HepG2 (cell line): Measurements from ENCODE around the gene TNFSF12. TPM values are rescaled to one million over a fixed set of nuclear protein-coding genes. Genes with fewer than 3 reads are reported as not detected.

ENCODE experiments used
- KLF9 ChIP-seq: IDR thresholded peaks from 2 replicates; pipeline ENCODE4 v1.6.1; 2016; ENCODE audit warnings: low read depth
- MTA1 ChIP-seq: sonication (generic); formaldehyde crosslinking; IDR thresholded peaks from 2 replicates; pipeline ENCODE4 v1.4.0; 2020; ENCODE audit warnings: missing genetic modification reagents, mild to moderate bottlenecking, borderline replicate concordance
- REXO4 ChIP-seq: sonication (generic); formaldehyde crosslinking; IDR thresholded peaks from 2 replicates; pipeline ENCODE4 v1.8.0; 2022; ENCODE audit warnings: missing genetic modification reagents, mild to moderate bottlenecking, borderline replicate concordance
- SKI ChIP-seq: fragments of 450-650 bp; IDR thresholded peaks from one replicate; pipeline ENCODE4 v1.6.1; 2018; ENCODE audit warnings: mild to moderate bottlenecking; ENCODE audit not compliant: partially characterized antibody
- TCF12 ChIP-seq, 2 experiments: fragments of 450-650 bp in 1 of 2; sonication (generic) in 1 of 2; formaldehyde crosslinking in 1 of 2; IDR thresholded peaks; 2 replicates each; pipeline versions ENCODE4 v1.6.1 to v1.8.0; 2017 to 2022; ENCODE audit warnings: antibody characterized with exemption in 1 of 2, mild to moderate bottlenecking in 1 of 2, missing genetic modification reagents in 1 of 2, moderate library complexity in 1 of 2
- ZBTB20 ChIP-seq: sonication (generic); formaldehyde crosslinking; IDR thresholded peaks from 2 replicates; pipeline ENCODE4 v1.8.1; 2023; ENCODE audit warnings: missing genetic modification reagents, low read depth, mild to moderate bottlenecking, borderline replicate concordance
- ZC3H4 ChIP-seq: sonication (generic); formaldehyde crosslinking; IDR thresholded peaks from 2 replicates; pipeline ENCODE4 v1.4.0; 2020; ENCODE audit warnings: missing genetic modification reagents, borderline replicate concordance
- ZFP36L1 ChIP-seq: sonication (generic); formaldehyde crosslinking; IDR thresholded peaks from 2 replicates; pipeline ENCODE4 v1.8.0; 2022; ENCODE audit warnings: mild to moderate bottlenecking, missing genetic modification reagents, moderate library complexity
- polyA plus RNA-seq, 8 experiments: library from polyadenylated mRNA; depleted of rRNA in 3 of 8; stranded (reverse) in 7 of 8; unstranded in 1 of 8; fragments of >200 nt; fragmentation: Illumina TruSeq in 4 of 8; extraction: Trizol in 4 of 8; gene quantifications; 2 replicates each; pipeline versions ENCODE4 v1.2.1 to v1.2.3, GENCODE V29; 2011 to 2016; ENCODE audit warnings: low read depth in 4 of 8, missing spikeins in 1 of 8, mixed read lengths in 1 of 8; ENCODE audit not compliant: insufficient read depth in 1 of 8
- total RNA-seq, 5 experiments: library from RNA; depleted of rRNA; stranded (reverse); fragments of >200 nt; fragmentation: Illumina TruSeq; extraction: Trizol; gene quantifications; 2 replicates each; pipeline ENCODE4 v1.2.3, GENCODE V29; 2016; ENCODE audit warnings: low read depth in 1 of 5
- TF ChIP-seq, protein P1 (sequence below): sonication (generic); formaldehyde crosslinking; IDR thresholded peaks from 2 replicates; pipeline ENCODE4 v1.8.0; 2022; ENCODE audit warnings: low read depth, missing genetic modification reagents
- TF ChIP-seq, protein P2 (sequence below): sonication (generic); formaldehyde crosslinking; IDR thresholded peaks from 2 replicates; pipeline ENCODE4 v1.4.0; 2020; ENCODE audit warnings: low read depth, missing genetic modification reagents
- TF ChIP-seq, protein P3 (sequence below): sonication (generic); formaldehyde crosslinking; IDR thresholded peaks from 2 replicates; pipeline ENCODE4 v1.4.0; 2020; ENCODE audit warnings: mild to moderate bottlenecking, missing genetic modification reagents
- TF ChIP-seq, protein P4 (sequence below): sonication (generic); formaldehyde crosslinking; IDR thresholded peaks from 2 replicates; pipeline ENCODE4 v1.5.0; 2020; ENCODE audit warnings: missing genetic modification reagents

TNFSF12 gene
- total and polyA plus RNA-seq, 2 of the 13 experiments (the other 11 are each of a cell fraction or from before 2014, with no cell fraction given) = 0.93 to 7.2 TPM

DNA sequence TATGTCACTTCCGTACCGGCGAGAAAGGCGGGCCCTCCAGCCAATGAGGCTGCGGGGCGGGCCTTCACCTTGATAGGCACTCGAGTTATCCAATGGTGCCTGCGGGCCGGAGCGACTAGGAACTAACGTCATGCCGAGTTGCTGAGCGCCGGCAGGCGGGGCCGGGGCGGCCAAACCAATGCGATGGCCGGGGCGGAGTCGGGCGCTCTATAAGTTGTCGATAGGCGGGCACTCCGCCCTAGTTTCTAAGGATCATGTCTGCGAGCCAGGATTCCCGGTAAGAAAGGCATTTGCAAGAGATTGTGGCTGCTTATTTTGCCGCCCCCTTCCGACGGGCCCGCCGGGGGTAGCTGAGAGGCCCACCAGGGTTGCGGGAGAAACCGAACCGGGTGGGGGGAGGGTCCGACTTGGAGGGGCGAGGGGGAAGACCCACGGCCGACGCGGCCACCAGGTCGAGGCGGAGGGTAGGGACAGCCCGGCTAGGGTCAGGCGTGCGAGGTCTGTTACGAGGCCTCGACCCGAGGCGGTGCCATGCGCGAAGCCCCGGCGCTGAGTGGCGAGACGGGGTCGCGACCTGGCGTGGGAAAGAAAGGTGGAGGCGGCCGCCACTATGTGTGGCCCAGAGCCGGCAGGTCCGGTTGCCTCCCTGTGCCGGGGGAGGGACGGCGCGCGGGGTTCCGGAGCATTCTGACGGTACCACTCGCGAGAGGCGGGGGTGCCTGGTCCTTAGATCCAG lies 23.9 kb downstream of the TNFSF12 start (continued):
- TF ChIP-seq, protein P1, sequence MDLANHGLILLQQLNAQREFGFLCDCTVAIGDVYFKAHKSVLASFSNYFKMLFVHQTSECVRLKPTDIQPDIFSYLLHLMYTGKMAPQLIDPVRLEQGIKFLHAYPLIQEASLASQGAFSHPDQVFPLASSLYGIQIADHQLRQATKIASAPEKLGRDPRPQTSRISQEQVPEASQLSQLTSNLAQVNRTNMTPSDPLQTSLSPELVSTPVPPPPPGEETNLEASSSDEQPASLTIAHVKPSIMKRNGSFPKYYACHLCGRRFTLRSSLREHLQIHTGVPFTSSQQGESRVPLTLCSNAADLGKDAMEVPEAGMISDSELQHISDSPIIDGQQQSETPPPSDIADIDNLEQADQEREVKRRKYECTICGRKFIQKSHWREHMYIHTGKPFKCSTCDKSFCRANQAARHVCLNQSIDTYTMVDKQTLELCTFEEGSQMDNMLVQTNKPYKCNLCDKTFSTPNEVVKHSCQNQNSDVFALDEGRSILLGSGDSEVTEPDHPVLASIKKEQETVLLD = peak; percentile 43
- TF ChIP-seq SKI (no peak), REXO4 (CRISPR knock-in tag) (no peak), TCF12 (IDR thresholded peaks at IDR 0.05) (no peak), TCF12 (CRISPR knock-in tag; IDR thresholded peaks at IDR 0.05) (peak; percentile 84), ZBTB20 (CRISPR knock-in tag) (no peak), KLF9 (0 out of 2 replicates have a peak, but pooled peaks have one; percentile 41), ZFP36L1 (CRISPR knock-in tag) (no peak), MTA1 (no peak), ZC3H4 (CRISPR knock-in tag) (no peak)
- TF ChIP-seq, protein P2, sequence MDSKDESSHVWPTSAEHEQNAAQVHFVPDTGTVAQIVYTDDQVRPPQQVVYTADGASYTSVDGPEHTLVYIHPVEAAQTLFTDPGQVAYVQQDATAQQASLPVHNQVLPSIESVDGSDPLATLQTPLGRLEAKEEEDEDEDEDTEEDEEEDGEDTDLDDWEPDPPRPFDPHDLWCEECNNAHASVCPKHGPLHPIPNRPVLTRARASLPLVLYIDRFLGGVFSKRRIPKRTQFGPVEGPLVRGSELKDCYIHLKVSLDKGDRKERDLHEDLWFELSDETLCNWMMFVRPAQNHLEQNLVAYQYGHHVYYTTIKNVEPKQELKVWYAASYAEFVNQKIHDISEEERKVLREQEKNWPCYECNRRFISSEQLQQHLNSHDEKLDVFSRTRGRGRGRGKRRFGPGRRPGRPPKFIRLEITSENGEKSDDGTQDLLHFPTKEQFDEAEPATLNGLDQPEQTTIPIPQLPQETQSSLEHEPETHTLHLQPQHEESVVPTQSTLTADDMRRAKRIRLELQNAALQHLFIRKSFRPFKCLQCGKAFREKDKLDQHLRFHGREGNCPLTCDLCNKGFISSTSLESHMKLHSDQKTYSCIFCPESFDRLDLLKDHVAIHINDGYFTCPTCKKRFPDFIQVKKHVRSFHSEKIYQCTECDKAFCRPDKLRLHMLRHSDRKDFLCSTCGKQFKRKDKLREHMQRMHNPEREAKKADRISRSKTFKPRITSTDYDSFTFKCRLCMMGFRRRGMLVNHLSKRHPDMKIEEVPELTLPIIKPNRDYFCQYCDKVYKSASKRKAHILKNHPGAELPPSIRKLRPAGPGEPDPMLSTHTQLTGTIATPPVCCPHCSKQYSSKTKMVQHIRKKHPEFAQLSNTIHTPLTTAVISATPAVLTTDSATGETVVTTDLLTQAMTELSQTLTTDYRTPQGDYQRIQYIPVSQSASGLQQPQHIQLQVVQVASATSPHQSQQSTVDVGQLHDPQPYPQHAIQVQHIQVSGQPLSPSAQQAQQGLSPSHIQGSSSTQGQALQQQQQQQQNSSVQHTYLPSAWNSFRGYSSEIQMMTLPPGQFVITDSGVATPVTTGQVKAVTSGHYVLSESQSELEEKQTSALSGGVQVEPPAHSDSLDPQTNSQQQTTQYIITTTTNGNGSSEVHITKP = no peak; the same call in 1 of the 2 replicates
- TF ChIP-seq, protein P3, sequence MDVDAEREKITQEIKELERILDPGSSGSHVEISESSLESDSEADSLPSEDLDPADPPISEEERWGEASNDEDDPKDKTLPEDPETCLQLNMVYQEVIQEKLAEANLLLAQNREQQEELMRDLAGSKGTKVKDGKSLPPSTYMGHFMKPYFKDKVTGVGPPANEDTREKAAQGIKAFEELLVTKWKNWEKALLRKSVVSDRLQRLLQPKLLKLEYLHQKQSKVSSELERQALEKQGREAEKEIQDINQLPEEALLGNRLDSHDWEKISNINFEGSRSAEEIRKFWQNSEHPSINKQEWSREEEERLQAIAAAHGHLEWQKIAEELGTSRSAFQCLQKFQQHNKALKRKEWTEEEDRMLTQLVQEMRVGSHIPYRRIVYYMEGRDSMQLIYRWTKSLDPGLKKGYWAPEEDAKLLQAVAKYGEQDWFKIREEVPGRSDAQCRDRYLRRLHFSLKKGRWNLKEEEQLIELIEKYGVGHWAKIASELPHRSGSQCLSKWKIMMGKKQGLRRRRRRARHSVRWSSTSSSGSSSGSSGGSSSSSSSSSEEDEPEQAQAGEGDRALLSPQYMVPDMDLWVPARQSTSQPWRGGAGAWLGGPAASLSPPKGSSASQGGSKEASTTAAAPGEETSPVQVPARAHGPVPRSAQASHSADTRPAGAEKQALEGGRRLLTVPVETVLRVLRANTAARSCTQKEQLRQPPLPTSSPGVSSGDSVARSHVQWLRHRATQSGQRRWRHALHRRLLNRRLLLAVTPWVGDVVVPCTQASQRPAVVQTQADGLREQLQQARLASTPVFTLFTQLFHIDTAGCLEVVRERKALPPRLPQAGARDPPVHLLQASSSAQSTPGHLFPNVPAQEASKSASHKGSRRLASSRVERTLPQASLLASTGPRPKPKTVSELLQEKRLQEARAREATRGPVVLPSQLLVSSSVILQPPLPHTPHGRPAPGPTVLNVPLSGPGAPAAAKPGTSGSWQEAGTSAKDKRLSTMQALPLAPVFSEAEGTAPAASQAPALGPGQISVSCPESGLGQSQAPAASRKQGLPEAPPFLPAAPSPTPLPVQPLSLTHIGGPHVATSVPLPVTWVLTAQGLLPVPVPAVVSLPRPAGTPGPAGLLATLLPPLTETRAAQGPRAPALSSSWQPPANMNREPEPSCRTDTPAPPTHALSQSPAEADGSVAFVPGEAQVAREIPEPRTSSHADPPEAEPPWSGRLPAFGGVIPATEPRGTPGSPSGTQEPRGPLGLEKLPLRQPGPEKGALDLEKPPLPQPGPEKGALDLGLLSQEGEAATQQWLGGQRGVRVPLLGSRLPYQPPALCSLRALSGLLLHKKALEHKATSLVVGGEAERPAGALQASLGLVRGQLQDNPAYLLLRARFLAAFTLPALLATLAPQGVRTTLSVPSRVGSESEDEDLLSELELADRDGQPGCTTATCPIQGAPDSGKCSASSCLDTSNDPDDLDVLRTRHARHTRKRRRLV (CRISPR knock-in tag) = no peak
- TF ChIP-seq, protein P4, sequence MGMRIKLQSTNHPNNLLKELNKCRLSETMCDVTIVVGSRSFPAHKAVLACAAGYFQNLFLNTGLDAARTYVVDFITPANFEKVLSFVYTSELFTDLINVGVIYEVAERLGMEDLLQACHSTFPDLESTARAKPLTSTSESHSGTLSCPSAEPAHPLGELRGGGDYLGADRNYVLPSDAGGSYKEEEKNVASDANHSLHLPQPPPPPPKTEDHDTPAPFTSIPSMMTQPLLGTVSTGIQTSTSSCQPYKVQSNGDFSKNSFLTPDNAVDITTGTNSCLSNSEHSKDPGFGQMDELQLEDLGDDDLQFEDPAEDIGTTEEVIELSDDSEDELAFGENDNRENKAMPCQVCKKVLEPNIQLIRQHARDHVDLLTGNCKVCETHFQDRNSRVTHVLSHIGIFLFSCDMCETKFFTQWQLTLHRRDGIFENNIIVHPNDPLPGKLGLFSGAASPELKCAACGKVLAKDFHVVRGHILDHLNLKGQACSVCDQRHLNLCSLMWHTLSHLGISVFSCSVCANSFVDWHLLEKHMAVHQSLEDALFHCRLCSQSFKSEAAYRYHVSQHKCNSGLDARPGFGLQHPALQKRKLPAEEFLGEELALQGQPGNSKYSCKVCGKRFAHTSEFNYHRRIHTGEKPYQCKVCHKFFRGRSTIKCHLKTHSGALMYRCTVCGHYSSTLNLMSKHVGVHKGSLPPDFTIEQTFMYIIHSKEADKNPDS (CRISPR knock-in tag) = peak; percentile 23; the same call in 1 of the 2 replicates
